Esophagus muscularis mucosa (tissue), 3 donors: ENCODE measurements around the gene ANO10.

Experiments used
- POLR2AphosphoS5 ChIP-seq, 2 donors: sonication (generic); formaldehyde crosslinking; IDR thresholded peaks; one replicate each; pipeline ENCODE4 v1.6.1; 2017; ENCODE audit warnings: antibody characterized with exemption in 2 of 2
- TF ChIP-seq, protein P1 (sequence below), 3 experiments: fragments of 200-600 bp in 2 of 3; fragments of 450-650 bp in 1 of 3; sonication (generic) in 2 of 3; IDR thresholded peaks; one replicate each; pipeline ENCODE4 v1.5.1; 2017 to 2019; ENCODE audit warnings: antibody characterized with exemption in 3 of 3, mild to moderate bottlenecking in 2 of 3, moderate library complexity in 1 of 3

DNA sequence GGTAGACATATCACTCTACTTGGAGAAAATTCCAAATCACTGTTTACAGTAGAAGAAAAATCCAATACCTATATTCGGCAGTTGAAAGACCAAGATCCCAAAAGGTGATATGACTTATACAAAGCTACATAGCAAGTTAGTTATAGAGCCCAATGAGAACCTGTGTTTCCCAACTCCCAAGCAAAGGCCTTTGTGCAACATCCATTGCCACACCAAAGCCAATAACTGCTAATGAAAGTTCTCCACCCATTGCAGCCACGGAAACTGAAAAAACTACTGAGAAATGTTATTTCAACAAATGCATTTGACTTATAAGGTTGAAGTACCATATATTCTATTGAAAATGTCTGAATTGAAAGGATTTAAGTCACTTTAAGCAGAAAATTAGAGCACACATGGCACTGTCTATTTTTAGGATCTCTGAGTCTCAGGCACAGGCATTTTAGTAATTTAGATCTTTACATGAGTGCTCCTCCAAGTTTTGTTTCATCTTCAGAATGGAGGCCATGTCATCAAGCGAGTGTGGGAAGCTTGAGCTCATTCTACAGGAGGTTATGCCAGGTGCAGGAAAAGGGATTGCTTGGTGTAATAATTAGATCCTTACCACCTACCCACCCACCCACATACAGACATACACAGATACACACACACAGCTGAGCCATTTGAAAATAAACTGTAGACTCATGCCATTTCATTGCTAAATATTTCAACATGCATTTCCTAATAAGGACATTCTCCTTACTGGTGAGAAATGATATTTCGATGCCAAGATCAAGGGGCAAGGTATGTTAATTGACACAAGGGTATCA, 19.7 kb upstream of the ANO10 start:
- no peak for TF ChIP-seq POLR2AphosphoS5 (IDR thresholded peaks at IDR 0.05)
- TF ChIP-seq, protein P1, sequence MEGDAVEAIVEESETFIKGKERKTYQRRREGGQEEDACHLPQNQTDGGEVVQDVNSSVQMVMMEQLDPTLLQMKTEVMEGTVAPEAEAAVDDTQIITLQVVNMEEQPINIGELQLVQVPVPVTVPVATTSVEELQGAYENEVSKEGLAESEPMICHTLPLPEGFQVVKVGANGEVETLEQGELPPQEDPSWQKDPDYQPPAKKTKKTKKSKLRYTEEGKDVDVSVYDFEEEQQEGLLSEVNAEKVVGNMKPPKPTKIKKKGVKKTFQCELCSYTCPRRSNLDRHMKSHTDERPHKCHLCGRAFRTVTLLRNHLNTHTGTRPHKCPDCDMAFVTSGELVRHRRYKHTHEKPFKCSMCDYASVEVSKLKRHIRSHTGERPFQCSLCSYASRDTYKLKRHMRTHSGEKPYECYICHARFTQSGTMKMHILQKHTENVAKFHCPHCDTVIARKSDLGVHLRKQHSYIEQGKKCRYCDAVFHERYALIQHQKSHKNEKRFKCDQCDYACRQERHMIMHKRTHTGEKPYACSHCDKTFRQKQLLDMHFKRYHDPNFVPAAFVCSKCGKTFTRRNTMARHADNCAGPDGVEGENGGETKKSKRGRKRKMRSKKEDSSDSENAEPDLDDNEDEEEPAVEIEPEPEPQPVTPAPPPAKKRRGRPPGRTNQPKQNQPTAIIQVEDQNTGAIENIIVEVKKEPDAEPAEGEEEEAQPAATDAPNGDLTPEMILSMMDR (IDR thresholded peaks at IDR 0.05) = no peak
